G401 (cell line): ENCODE results near the gene EFTUD2. TPM values are rescaled to one million over a fixed set of nuclear protein-coding genes. Genes with fewer than 3 reads are reported as not detected.
A peak's percentile ranks its signal among the peaks of the same experiment; 100 is the strongest.

Experiments used
- DNase-seq: peaks from one replicate; pipeline ENCODE4 v3.0.0-alpha.2; 2015; ENCODE audit warnings: low spot score
- in situ Hi-C: cut with HindIII; loops from 2 replicates; pipeline ENCODE4 v1.10.0; 2016; ENCODE audit warnings: low sequenced_read_pairs, mixed read lengths
- total RNA-seq: library from RNA; depleted of rRNA; stranded (reverse); fragments of >200 nt; shearing (Covaris generic); gene quantifications from 2 replicates; pipeline ENCODE4 v1.2.3, GENCODE V29; 2014

The EFTUD2 gene
- total RNA-seq, 1 experiment from 2014 or later: 164 TPM

GRCh38 chr17:44926821-44927525, 27.7 kb upstream of the EFTUD2 start:
- DNase-seq: no peak
- in situ Hi-C loops: no loop called here

GRCh38 chr17:44925731-44926697, 26.8 kb upstream of the EFTUD2 start:
- DNase-seq: no peak
- in situ Hi-C loops: no loop called here

- DNase-seq: no peak
- in situ Hi-C loops: no loop called here
Observed at GRCh38 chr17:44924107-44924544, 24.9 kb upstream of the EFTUD2 start.

GRCh38 chr17:44922746-44923470, 23.7 kb upstream of the EFTUD2 start:
- DNase-seq: no peak
- in situ Hi-C loops: no loop called here

GRCh38 chr17:44922136-44922535, 22.9 kb upstream of the EFTUD2 start:
- no peak for DNase-seq
- in situ Hi-C loops: no loop called here

- in situ Hi-C loops: no loop called here
- no peak for DNase-seq
Observed at GRCh38 chr17:44921122-44921882, 22.1 kb upstream of the EFTUD2 start.

GRCh38 chr17:44920565-44920940, 21.3 kb upstream of the EFTUD2 start:
- in situ Hi-C loops: no loop called here

GRCh38 chr17:44919885-44920564, 20.8 kb upstream of the EFTUD2 start:
- in situ Hi-C loops: no loop called here
- peak; percentile 93 for DNase-seq

More at GRCh38 chr17:44920565-44920940, 21.3 kb upstream of the EFTUD2 start:
- no peak for DNase-seq

GRCh38 chr17:44919411-44919810, 20.2 kb upstream of the EFTUD2 start:
- DNase-seq: no peak
- in situ Hi-C loops: no loop called here

GRCh38 chr17:44918006-44918405, 18.8 kb upstream of the EFTUD2 start:
- in situ Hi-C loops: no loop called here

GRCh38 chr17:44917456-44917855, 18.2 kb upstream of the EFTUD2 start:
- in situ Hi-C loops: no loop called here
- DNase-seq: no peak

More at GRCh38 chr17:44918006-44918405, 18.8 kb upstream of the EFTUD2 start:
- DNase-seq: no peak

GRCh38 chr17:44916781-44917241, 17.6 kb upstream of the EFTUD2 start:
- DNase-seq: peak; percentile 78
- in situ Hi-C loops: no loop called here

- in situ Hi-C loops: no loop called here
- DNase-seq: peak; percentile 53
Observed at GRCh38 chr17:44915862-44916780, 16.9 kb upstream of the EFTUD2 start.

- in situ Hi-C loops: no loop called here
- no peak for DNase-seq
Observed at GRCh38 chr17:44915321-44915726, 16.1 kb upstream of the EFTUD2 start, which contains the start of gene GFAP. Gene GFAP (minus strand): TSS chr17:44915500. CDS start chr17:44915486, 14 bp downstream.

GRCh38 chr17:44914698-44915271, 15.5 kb upstream of the EFTUD2 start:
- DNase-seq: no peak
- in situ Hi-C loops: no loop called here

- no peak for DNase-seq
Observed at GRCh38 chr17:44914148-44914547, 14.9 kb upstream of the EFTUD2 start.

GRCh38 chr17:44913676-44914075, 14.4 kb upstream of the EFTUD2 start:
- in situ Hi-C loops: no loop called here
- DNase-seq: no peak

More at GRCh38 chr17:44914148-44914547, 14.9 kb upstream of the EFTUD2 start:
- in situ Hi-C loops: no loop called here
